22Rv1 (cell line): Measurements from ENCODE around the gene PLEKHM3.

Source experiments
- H3K27ac ChIP-seq: fragments of 450-650 bp; 2 replicates; pipeline ENCODE4 v1.5.1; 2017
- ZFX ChIP-seq: fragments of 450-650 bp; IDR thresholded peaks from 2 replicates; pipeline ENCODE4 v1.6.1; 2017; ENCODE audit warnings: antibody characterized with exemption, borderline replicate concordance
- TF ChIP-seq, protein P1 (sequence below): fragments of 450-650 bp; IDR thresholded peaks from 2 replicates; pipeline ENCODE4 v1.5.1; 2017; ENCODE audit warnings: mild to moderate bottlenecking

The PLEKHM3 gene

DNA sequence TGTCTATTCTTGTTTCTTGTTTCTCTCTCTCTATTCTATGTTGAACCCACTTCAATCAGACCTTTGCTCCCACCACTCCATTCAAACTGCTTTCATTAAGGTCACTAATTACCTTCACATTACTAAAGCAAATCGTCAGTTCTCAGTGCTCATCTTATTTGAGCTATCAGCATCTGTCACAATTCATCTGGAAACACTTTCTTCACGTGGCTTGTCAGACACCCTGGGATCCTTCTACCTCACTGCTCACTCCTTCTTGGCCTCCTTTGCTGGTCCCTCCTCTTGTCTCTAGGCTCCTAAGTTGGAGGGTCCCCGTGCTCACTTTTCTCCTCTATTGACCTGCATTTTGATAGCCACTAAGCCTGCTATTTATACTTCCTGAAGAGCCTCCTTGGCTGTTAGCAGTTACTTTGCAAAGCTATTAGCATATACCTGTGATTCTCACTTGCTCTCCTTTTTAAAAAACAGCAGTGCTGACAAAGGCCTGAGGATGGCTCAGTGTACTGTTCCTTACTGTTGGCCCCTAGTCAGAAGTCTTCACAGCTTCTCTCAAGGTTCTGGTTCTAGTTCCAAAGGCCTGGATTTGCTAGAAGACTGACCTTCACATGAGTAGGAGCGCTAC lies 80.2 kb downstream of the PLEKHM3 start:
- no peak overlapping the region for H3K27ac ChIP-seq
- TF ChIP-seq, protein P1, sequence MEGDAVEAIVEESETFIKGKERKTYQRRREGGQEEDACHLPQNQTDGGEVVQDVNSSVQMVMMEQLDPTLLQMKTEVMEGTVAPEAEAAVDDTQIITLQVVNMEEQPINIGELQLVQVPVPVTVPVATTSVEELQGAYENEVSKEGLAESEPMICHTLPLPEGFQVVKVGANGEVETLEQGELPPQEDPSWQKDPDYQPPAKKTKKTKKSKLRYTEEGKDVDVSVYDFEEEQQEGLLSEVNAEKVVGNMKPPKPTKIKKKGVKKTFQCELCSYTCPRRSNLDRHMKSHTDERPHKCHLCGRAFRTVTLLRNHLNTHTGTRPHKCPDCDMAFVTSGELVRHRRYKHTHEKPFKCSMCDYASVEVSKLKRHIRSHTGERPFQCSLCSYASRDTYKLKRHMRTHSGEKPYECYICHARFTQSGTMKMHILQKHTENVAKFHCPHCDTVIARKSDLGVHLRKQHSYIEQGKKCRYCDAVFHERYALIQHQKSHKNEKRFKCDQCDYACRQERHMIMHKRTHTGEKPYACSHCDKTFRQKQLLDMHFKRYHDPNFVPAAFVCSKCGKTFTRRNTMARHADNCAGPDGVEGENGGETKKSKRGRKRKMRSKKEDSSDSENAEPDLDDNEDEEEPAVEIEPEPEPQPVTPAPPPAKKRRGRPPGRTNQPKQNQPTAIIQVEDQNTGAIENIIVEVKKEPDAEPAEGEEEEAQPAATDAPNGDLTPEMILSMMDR: no peak
- no peak for TF ChIP-seq ZFX

DNA sequence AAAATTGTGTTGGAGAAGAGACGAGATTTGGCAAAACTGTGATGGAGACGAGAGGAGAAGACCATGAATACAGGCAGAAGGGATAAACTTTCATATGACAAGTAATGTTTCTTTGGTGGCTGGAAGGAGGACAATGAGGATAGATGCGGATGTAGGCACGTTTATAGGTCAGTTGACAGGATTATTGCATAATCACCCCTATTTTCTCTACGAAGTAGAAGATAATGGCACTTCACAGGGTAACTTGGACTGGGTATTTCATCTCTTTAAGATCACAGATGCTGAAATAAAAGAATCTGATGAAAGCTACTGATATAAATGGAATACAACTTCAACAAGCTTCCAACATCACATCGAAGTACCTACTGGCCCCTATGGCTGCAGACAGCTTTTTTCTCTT lies 81.0 kb downstream of the PLEKHM3 start:
- H3K27ac ChIP-seq: no peak overlapping the region
- TF ChIP-seq, protein P1: no peak
- no peak for TF ChIP-seq ZFX

DNA sequence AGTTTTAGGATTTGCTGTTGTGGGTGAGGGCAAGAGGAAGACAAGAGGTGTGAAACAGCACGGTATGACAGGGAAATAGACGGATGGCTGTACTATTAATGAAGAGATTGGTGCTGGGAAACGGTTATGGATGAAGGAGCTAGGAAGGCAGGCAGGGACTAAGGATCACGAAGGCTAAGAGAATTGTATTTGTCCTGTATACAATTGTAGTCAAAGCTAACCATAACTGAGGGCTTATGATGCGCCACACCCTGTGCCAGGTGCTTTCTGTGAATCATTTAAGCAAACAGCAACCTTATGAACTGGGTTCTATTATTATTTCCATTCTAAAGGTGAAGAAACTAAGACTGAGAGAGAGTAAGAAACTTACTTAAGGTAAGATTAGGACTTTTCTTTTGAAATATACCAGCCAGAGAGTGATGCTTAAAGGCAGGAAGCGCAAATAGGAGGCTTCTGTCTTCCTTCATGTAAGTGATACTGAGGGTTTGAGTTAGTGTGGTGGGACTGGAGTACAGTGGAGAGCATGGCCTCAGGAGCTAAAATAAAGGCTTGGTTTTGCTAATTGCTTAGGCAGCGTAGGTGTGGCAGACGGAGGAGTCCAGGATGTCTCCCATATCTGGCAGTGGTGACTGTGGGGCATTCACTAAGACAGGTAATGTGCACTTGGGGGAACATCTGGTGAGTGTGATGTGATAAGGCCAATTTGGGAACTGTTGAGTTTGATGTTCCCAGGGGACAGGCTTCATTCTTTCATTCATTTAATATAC lies 85.8 kb downstream of the PLEKHM3 start:
- no peak overlapping the region for H3K27ac ChIP-seq
- TF ChIP-seq ZFX: no peak
- TF ChIP-seq, protein P1: no peak

DNA sequence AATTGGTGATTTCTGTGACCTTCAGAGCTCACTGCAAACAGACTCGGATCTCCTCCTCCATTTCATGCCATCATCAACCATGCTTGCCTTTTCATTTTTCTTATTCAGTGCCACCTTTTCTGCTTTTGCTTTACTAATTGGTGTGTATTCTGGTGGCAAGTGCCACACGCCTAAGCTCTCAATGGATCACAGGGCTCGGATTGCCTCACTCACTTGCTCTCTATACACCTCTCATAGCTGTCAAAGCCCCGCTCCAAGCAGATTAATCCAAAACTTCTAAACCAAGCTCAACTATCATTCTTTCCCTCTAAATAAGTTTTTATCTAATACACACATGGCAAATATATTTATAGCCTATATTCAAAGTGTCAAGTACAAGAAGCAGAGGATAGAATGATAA lies 86.4 kb downstream of the PLEKHM3 start:
- no peak overlapping the region for H3K27ac ChIP-seq
- TF ChIP-seq ZFX: no peak
- TF ChIP-seq, protein P1: no peak

DNA sequence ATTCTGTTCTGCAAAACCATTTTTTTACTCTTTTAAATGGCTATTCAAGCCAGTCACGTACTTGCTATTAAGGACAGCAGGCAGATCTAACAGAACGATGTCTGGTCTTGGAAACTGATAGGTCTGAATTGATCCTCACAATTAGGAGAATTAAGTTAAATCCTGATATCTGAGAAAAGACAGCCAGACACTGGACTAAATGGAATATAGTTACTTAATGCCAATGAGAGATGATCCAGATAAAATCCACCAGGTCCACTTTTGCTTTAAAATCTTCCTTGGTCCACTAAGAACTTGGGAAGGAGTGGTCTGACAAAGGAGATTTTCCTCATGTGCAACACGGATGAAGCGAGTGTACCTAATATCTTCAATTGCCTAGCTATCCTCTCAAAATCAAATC lies 86.9 kb downstream of the PLEKHM3 start:
- H3K27ac ChIP-seq: no peak overlapping the region
- TF ChIP-seq ZFX: no peak
- TF ChIP-seq, protein P1: no peak

DNA sequence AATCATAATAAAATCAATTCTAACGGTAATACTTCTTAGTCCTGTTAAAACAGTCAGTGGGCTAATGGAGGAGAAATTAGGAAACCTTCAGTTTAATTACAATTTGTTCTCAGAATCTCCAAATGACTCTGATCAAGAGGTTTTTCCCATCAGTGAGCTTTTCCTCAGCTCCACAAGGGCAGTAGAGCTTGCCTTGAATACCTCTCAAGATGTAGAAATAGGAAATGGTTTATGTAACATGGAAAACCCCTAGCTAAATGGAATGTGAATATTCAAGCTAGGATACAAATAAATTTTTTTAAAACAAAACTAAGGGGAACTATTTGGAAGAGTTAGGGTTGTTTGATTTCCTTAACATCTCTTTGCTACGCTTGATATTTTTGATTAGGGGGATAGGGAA lies 87.5 kb downstream of the PLEKHM3 start:
- TF ChIP-seq, protein P1: no peak
- no peak for TF ChIP-seq ZFX

DNA sequence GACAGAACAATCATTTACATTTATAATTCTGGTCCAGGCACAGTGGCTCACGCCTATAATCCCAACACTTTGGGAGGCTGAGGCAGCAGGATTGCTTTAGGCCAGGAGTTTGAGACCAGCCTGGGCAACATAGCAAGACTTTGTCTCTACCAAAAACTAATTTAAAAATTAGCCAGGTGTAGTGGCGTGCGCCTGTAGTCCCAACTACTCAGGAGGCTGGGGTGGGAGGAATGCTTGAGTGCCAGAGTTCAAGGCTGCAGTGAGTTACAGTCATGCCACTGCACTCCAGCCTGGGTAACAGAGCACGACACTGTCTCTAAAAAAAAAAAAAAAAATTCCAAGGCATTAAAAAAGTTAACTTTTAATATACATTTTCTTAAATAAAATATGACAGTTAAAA lies 88.1 kb downstream of the PLEKHM3 start:
- H3K27ac ChIP-seq: no peak overlapping the region
- TF ChIP-seq, protein P1: no peak
- no peak for TF ChIP-seq ZFX

More for the DNA sequence above, 87.5 kb downstream of the PLEKHM3 start:
- H3K27ac ChIP-seq: no peak overlapping the region
